ENCODE data around the gene NCOA6. TPM values are rescaled to one million over a fixed set of nuclear protein-coding genes. Genes with fewer than 3 reads are reported as not detected.

Gene NCOA6
- total RNA-seq, 1 donor from 2014 or later, result 79.5 TPM

GRCh38 chr20:34712525-34713192 lies 112.8 kb downstream of the NCOA6 start:
- no peak overlapping the region for H3K27ac Mint-ChIP-seq (ENCODE audit: unreplicated experiment)
- no peak for TF ChIP-seq CTCF (conservative IDR thresholded peaks at IDR 0.05)
- H3K9me3 Mint-ChIP-seq, result no peaks in the 10 kb centered on the region
- peaks cover 8% of the 10 kb centered on the region for H3K36me3 Mint-ChIP-seq (ENCODE audit: low read depth)
- H3K4me3 Mint-ChIP-seq, result peak overlapping the region; percentile 91
- DNase-seq (ENCODE audit: low read depth, low spot score), result no peak
- H3K27me3 Mint-ChIP-seq (ENCODE audit: low read depth), result peaks cover 27% of the 10 kb centered on the region
- H3K4me1 Mint-ChIP-seq, result peaks cover 18% of the 10 kb centered on the region

- TF ChIP-seq CTCF (conservative IDR thresholded peaks at IDR 0.05), result no peak
- H3K36me3 Mint-ChIP-seq (ENCODE audit: low read depth), result peaks cover 4% of the 10 kb centered on the region
- no peak for DNase-seq (ENCODE audit: low read depth, low spot score)
- H3K4me1 Mint-ChIP-seq, result peaks cover 18% of the 10 kb centered on the region
- no peak overlapping the region for H3K27ac Mint-ChIP-seq (ENCODE audit: unreplicated experiment)
- peak overlapping the region; percentile 91 for H3K4me3 Mint-ChIP-seq
- H3K9me3 Mint-ChIP-seq, result no peaks in the 10 kb centered on the region
- H3K27me3 Mint-ChIP-seq (ENCODE audit: low read depth), result peaks cover 27% of the 10 kb centered on the region
Observed at GRCh38 chr20:34711813-34712430, 113.5 kb downstream of the NCOA6 start.

- peaks cover 4% of the 10 kb centered on the region for H3K36me3 Mint-ChIP-seq (ENCODE audit: low read depth)
- no peak overlapping the region for H3K27ac Mint-ChIP-seq (ENCODE audit: unreplicated experiment)
- TF ChIP-seq CTCF (conservative IDR thresholded peaks at IDR 0.05), result no peak
- peaks cover 18% of the 10 kb centered on the region for H3K4me1 Mint-ChIP-seq
- H3K9me3 Mint-ChIP-seq, result no peaks in the 10 kb centered on the region
- peak overlapping the region; percentile 91 for H3K4me3 Mint-ChIP-seq
- no peak for DNase-seq (ENCODE audit: low read depth, low spot score)
- H3K27me3 Mint-ChIP-seq (ENCODE audit: low read depth), result peaks cover 31% of the 10 kb centered on the region
Observed at GRCh38 chr20:34710861-34711574, 114.4 kb downstream of the NCOA6 start.

GRCh38 chr20:34710568-34710839 lies 114.9 kb downstream of the NCOA6 start:
- no peak for TF ChIP-seq CTCF (conservative IDR thresholded peaks at IDR 0.05)
- Mint-ChIP-seq H3K27ac (ENCODE audit: unreplicated experiment) (no peak overlapping the region), H3K36me3 (ENCODE audit: low read depth) (peaks cover 4% of the 10 kb centered on the region)

GRCh38 chr20:34709831-34710567 lies 115.5 kb downstream of the NCOA6 start:
- peak; percentile 36 for DNase-seq (ENCODE audit: low read depth, low spot score)
- Mint-ChIP-seq H3K27me3 (ENCODE audit: low read depth) (peaks cover 31% of the 10 kb centered on the region), H3K27ac (ENCODE audit: unreplicated experiment) (no peak overlapping the region), H3K4me3 (peak overlapping the region; percentile 93), H3K4me1 (peaks cover 26% of the 10 kb centered on the region), H3K9me3 (no peaks in the 10 kb centered on the region), H3K36me3 (ENCODE audit: low read depth) (peaks cover 4% of the 10 kb centered on the region)
- TF ChIP-seq CTCF (conservative IDR thresholded peaks at IDR 0.05), result peak; percentile 56

More at GRCh38 chr20:34710568-34710839, 114.9 kb downstream of the NCOA6 start:
- H3K4me3 Mint-ChIP-seq, result peak overlapping the region; percentile 91
- peaks cover 31% of the 10 kb centered on the region for H3K27me3 Mint-ChIP-seq (ENCODE audit: low read depth)
- no peak for DNase-seq (ENCODE audit: low read depth, low spot score)
- peaks cover 21% of the 10 kb centered on the region for H3K4me1 Mint-ChIP-seq
- H3K9me3 Mint-ChIP-seq, result no peaks in the 10 kb centered on the region
